SHP77 (cell line): Measurements from ENCODE around the gene MIPOL1.
A peak's percentile ranks its signal among the peaks of the same experiment; 100 is the strongest.
"Not testable (repeated sequence)": the region's sequence is repeated elsewhere in the genome, so short reads cannot be mapped to it uniquely, and the experiment has no call there.

Experiments
- DNase-seq, 2 experiments: peaks; one replicate each; lab custom pipeline; 2025; lab: John Stamatoyannopoulos, UW

MIPOL1 gene, protein sequence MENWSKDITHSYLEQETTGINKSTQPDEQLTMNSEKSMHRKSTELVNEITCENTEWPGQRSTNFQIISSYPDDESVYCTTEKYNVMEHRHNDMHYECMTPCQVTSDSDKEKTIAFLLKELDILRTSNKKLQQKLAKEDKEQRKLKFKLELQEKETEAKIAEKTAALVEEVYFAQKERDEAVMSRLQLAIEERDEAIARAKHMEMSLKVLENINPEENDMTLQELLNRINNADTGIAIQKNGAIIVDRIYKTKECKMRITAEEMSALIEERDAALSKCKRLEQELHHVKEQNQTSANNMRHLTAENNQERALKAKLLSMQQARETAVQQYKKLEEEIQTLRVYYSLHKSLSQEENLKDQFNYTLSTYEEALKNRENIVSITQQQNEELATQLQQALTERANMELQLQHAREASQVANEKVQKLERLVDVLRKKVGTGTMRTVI

DNA sequence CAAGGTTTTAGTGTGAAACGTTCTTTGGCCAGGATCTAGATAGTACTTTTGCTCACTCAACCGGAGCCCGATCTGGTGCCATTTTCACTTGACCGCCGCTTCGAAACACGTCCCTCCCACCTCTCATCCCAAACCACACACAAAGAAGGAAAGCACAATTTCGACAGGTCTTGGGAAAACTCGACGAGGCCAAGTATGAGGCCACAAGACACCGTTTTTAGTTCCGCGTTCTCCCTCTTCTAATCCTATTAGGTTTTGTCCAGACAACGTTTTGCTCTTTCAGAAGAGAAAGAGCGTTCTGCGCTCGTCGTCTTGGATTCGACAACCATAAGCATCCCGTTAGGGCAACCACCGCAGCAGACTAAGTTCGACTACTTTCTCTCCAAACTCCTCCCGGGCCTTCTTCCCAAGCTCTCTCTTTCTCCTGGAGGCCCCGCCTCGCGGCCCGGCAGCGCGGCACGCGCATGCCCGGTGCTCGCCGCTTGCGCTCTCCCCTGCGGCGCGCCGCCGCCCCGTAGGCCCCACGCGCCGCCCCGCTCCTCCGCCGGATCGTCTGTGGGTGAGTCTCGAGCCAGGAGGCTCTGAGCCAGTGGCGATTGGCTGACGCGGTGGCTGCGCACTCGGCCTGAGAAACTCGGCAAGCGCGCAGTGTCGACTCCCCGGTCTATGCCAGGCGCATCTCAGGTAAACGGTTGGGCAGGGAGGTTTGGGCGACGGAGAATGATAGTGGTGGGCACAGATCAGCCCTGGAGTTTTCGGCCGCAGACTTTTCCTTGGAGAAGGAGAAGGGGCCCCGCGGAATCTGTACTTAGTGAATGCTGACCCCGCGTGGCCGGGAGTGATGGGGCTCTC, at the start of gene MIPOL1:
Gene MIPOL1 (plus strand): TSS at position 517 of the 852 bp plus-strand sequence. CDS start 49,952 bp downstream, outside the sequence.
- DNase-seq: peak; percentile 86 to 91

DNA sequence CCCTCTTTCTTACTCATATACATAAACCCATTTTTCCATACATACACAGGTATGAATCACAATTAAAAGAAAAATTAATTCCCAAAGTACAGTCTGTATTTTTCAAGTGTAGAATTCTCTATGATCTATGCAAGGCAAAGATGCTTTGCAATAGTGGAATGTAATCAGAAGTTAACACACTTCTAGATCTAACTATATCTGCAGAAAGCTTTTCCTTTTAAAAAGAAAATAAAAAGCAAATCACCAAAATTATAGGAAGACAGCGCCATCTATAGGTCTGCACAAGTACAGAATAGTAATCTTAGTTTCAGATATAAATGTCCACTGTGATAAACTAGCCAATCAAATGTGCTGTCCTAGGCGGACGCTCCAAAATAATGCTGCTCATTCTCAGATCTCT, 47.3 kb upstream of the MIPOL1 start:
- DNase-seq: peak; percentile 62 to 70

DNA sequence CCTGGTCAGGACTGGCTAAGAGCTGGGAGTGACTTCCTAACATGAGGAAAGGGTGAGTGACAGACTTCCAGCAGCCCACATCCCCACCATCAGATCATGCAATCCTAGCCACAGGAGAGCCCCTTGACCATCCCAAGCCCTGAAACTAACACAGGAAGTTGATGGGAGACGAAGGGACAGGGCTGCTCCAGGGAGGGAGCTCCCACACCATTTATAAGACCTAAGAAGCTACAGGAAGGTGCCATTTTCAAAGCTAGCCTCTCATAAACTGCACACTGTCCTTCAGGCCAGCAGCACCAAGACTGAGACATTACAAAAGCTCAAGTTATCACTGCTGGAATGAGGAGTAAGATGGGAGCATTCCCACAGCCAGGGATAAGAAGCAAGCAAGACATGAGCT, 44.7 kb upstream of the MIPOL1 start:
- DNase-seq: no peak

DNA sequence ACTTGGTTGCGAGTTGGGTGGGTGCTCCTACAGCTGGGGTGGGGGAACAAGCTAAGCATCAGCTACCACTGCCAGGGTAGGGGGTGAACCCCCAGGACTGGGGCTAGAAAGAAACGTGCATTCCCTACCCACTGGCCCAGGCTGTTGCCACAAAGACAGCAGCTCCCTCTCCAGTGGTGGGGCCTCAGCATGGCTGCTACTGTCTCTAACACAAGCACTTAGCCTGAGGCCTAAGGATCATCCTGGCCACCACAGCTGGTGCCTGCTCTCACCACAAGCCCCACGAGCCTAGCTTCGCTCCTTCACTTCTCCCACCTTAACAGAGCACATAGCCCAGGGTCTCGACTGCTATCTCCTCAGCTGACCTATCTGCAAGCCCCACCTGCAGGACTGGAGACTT, 44.3 kb upstream of the MIPOL1 start:
- no peak for DNase-seq

DNA sequence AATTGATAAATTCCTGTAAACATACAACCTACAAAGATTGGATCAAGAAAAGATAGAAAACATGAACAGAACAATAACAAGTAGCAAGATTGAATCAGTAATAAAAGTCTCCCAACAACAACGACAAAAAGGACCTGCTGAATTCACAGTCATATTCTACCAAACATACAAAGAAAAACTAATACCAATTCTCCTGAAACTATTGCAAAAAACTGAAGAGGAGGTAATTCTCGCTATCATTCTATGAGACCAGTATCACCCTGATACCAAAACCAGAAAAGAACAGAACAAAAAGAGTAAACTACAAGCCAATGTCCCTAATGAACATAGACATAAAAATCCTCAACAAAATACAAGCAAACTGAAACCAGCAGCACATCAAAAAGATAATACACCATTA, 39.8 kb upstream of the MIPOL1 start:
- DNase-seq: no peak

DNA sequence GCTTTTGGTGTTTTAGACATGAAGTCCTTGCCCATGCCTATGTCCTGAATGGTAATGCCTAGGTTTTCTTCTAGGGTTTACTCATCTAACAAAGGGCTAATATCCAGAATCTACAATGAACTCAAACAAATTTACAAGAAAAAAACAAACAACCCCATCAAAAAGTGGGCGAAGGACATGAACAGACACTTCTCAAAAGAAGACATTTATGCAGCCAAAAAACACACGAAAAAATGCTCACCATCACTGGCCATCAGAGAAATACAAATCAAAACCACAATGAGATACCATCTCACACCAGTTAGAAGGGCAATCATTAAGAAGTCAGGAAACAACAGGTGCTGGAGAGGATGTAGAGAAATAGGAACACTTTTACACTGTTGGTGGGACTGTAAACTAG, 35.4 kb upstream of the MIPOL1 start:
- DNase-seq: not testable (repeated sequence)

DNA sequence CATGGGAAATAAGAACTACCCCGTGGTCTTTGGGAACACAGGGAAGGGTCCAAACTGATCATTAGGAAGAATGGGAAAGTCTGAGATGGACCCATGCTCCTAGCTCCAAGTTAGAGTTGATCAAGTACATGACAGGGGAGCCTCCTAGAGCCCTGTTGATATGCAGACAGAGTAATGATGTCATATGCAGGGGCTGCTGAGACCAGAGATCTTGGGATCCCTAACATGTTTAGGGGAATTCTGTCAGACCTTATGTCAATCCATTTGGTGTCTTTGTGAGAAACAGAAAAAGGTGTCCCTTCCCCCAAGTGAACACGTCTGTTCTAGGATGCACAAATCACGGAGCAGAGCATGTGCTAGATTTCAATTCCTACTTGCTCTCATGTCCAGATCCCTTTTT, 31.9 kb upstream of the MIPOL1 start:
- no peak for DNase-seq

DNA sequence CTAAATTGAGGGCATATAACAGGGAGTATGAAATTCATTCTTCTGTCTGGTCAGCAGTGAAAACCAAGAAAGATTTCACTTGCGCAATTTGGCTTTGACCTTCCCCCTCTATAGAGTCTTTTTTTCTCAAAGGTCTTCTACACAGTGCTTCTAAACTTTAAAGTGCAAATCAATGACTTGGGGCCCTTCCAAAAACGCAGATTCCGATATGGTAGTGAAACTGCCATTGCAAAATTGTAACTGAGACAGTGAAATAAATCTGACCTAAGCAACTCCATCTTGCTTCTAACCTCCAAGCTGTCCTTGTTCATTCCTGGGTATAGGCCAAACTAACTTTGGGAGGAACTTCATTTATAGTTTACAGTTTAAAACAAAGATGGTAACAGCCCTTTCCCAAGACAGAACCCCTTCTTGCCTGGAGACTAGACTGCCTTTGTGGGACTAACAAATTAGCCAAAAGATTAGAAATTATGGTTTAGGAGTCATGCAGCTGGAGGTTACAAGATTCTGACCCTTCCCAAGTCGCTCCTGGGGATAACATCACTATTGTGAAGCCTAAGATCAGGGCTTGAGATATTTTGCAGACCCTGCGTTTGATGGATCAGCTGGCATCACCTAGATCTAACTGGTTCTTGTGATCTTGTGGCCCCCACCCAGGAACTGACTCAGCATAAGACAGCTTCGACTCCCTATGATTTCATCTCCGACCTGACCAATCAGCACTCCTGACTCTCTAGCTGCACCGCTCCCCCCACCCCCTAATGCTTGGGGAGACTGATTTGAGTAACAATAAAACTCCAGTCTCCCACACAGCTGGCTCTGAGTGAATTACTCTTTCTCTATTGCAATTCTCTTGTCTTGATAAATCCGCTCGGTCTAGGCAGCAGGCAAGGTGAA, 30.3 kb upstream of the MIPOL1 start:
- DNase-seq: no peak

DNA sequence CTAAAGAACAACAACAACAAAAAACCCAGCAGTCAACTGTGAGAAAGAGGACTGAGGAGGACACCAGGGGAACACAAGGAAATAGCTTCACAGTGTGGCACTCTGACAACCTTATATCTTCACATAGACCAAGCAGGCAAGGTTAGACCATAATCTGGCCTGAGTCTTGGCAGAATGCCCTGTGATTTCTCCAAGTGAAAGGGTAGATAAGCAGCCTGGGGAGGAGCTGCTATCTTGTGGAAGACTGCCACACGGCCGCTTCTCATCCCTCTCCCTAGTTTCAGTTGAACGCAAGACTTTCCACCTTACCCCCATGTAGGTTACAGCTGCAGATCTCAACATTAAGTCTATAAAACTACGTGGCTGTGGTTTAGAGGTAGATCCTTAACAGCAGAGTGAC, 29.0 kb upstream of the MIPOL1 start:
- DNase-seq: no peak

DNA sequence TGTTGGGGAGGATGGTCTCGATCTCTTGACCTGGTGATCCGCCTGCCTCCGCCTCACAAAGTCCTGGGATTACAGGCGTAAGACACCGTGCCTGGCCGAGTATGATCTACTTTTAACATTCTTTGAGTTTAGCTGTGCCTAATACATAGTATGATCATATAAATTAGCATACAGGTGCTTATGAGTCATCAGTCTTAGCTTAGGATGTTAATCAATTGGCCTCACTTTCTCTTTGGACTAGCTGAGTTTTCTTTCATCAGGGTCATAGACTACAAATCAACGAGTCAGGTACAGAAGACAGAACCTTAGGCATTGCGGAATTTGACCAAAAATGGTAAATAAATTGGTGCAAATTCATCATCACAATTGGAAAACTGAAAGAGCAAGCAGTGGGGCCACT, 27.5 kb upstream of the MIPOL1 start:
- peak; percentile 18 to 19 for DNase-seq

DNA sequence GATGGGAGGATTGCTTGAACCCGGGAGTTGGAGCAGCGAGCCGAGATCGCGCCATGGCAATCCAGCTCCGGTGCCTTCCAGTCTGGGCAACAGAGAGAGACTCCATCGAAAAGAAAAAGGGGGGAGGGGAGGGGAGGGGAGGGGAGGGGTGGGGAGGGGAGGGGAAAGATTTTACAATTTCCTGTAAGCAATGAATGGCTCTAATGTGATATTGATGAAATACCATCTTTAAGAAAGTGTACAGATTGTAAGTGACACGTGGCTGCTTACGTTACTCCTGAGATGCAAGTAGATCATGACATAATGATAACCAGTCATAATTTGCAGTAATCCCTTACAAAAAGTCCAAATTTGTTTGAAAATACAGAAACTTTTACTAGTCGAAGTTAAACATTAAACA, 26.7 kb upstream of the MIPOL1 start:
- DNase-seq: no peak

DNA sequence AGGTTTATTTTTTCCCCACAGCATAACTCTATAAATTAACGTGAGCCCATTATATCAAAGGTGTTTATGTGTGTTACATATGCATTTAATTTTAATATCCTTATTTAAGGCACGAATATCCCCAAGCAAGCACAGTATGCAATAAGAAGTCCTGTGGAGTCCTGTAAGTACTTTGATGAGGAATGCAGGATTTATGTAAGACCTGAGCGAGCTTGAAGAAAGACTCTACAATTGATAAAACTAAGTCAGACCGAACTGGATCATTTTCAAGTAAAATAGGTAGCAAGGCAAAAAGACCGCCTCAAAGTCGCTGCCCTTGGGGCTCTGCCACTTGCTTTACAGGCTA, 26.1 kb upstream of the MIPOL1 start:
- DNase-seq: no peak

DNA sequence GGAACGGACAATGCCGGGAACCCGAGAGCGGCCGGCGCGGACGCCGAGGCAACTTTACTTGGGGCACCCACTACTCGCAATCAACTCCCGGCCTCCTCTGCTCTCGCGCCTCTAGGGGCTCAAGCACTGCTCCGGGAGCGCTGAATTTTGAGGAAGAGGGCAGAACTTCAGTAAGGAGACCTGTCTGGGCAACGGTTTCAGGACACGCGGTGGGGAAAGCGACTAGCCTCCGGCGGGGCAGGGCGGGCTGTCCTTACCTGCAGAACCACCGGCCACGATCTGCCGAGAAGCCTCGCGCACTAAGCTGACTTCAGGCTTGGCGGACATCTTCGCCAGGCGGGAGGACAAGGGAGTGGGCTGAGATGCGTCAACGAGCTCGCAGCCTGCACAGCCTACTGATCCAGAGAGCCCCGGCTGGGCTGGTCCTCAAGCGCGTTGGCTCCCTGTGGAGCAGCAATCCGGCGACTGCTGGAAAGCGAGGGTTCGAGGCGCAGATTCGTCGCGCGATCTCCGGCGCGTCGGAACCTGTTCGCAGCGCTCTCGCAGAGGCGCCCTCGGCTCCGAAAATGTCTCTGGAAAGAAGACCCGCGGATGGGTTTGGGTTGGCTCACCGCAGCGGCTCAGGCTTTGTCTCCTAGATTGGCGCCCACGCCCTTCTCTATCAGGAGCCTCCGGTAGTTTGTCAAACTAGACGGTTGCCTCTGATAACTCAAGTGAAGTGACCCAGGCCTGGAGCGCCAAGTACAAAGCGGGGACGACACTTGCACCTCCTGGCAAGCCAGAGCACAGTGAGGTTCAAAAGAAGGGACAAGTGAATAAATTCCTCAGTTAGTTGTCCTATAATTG, 25.5 kb upstream of the MIPOL1 start, which contains the start of gene SLC25A21:
Gene SLC25A21 (minus strand): TSS at position 583 of the 846 bp plus-strand sequence.
- peak; percentile 95 to 97 for DNase-seq

DNA sequence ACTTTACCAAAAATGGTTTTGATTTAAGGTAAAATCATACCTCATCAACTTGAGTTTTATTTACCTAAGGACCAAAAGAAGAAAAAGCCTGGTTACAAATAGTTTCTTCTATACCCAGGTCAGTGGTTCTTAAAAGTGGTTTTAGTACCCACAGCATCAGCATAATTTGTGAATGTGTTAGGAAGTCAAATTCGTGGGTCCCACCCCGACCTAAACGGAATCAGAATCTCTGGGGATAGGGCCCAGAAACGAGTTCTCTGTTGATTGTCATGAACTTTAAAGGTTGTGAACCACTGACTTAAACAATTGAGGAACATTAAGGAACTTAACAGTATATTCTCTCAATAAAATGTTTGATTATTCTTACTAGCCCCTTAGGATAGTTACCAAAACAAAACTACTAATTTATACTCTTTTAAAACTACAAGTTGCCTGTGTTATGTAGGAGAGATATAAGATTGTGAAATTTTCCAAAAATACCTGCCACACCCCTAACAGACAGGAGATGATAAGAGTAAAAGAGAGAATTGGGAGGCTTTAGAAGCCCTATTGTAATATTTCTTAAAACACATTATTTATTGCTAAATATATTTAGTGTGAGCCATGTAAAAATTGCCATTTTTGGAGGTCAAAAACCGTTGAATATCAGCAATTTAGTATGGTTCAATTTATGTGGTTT, 24.7 kb upstream of the MIPOL1 start:
- no peak for DNase-seq

DNA sequence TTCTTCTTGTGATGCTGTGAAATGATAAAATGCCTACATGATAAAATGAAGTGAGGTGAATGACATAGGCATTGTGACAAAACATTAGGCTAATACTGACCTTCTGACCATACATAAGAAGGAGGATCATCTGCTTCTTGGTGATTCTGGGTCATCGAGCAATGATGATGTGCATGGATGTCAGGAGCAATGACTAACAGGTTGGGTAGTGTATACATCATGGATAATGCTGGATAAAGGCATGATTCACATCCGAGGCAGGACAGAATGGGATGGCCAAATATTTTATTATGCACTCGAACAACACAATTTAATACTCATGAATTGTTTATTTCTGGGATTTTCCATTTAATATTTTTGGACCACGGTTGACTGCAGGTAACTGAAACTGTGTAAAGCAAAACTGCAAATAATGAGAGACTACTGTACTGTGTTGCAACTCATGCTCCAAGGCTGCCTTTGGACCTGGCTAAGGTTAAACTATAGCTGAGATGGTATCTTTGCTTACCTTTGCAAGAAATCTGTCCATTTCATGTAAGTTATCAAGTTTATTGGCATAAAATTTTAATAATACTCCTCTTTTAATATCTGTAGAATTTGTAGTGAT, 17.7 kb upstream of the MIPOL1 start:
- DNase-seq: no peak

DNA sequence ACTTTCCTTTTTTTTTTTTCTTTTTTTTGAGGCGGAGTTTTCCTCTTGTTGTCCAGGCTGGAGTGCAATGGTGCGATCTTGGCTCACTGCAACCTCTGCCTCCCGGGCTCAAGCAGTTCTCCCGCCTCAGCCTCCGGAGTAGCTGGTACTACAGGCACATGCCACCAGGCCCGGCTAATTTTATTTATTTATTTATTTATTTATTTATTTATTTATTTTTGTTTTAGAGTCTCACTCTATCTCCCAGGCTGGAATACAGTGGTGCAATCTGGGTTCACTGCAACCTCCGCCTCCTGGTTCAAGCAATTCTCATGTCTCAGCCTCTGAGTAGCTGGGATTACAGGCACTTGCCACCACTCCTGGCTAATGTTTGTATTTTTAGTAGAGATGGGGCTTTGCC, 16.9 kb upstream of the MIPOL1 start:
- DNase-seq: not testable (repeated sequence)

DNA sequence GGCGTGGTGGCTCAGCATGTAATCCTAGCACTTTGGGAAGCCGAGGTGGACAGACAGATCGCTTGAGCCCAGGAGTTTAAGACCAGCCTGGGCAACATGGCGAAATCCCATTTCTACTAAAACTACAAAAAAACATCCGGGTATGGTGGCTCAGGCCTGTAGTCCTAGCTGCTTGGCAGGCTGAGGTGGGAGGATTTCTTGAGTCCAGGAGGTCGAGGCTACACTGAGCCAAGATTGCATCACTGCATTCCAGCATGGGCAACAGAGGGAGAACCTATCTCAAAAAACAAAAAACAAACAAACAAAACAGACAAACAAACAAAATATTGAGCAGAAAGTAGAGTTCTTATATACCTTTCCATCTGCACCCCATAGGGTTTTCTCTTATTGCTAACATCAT, 16.3 kb upstream of the MIPOL1 start:
- DNase-seq: no peak

DNA sequence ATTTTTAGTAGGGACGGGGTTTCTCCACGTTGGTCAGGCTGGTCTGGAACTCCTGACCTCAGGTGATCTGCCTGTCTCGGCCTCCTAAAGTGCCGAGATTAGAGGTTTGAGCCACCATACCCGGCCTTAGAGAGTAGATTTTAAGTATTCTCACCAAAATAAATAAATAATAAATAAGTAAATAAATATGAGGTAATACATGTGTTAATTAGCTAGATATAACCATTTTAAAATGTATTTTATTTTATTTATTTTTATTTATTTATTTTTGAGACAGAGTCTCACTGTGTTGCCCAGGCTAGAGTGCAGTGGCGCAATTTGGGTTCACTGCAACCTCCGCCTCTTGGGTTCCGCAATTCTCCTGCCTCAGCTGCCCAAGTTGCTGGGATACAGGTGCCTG, 13.2 kb upstream of the MIPOL1 start:
- DNase-seq: not testable (repeated sequence)

DNA sequence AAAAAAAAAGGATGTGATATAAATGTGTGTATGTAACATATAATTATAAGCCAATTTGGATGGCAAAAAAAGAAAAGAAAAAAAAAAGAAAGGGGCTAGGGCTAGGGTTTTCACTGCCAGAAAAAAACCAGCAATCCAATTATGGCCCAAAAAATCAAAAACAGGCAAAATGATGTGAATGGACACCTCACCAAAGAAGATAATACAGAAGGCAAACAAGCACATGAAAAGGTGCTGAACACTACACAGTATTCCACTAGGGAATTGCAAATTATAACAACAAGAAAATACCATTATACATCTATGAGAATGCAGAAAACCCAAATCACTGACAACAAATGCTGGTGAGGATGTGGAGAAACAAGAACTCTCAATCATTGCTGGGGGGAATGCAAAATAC, 12.1 kb upstream of the MIPOL1 start:
- no peak for DNase-seq

DNA sequence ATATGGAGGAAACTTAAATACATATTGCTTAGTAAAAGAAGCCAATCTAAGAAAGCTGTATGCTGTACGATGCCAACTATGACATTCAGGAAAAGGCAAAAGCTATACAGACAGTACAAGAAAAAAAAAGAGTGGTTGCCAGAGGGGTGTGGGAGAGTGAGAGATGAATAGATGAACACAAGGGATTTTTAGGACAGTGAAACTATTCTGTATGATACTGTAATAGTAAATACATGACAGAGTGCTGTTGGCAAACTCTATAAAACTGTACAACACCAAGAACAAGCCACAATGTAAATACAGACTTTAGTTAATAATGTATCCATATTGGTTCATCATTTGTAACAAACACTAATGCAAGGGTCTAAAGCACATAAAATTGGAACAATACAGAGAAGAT, 10.9 kb upstream of the MIPOL1 start:
- no peak for DNase-seq
